K562 (cell line): Measurements from ENCODE around the gene LBHD2. TPM values are rescaled to one million over a fixed set of nuclear protein-coding genes. Genes with fewer than 3 reads are reported as not detected.

Experiments used
- BRCA1 ChIP-seq, 2 experiments: fragments of 450-650 bp in 1 of 2; sonication (generic) in 1 of 2; formaldehyde crosslinking in 1 of 2; IDR thresholded peaks; 2 replicates each; pipeline versions ENCODE4 v1.5.0 to v1.6.1; 2017 to 2020; ENCODE audit warnings: mild to moderate bottlenecking in 1 of 2, missing genetic modification reagents in 1 of 2
- MTA3 ChIP-seq: fragments of 450-650 bp; formaldehyde crosslinking; IDR thresholded peaks from 2 replicates; pipeline ENCODE4 v1.6.1; 2017; ENCODE audit warnings: mild to moderate bottlenecking, borderline replicate concordance
- RBFOX2 ChIP-seq: fragments of 200-400 bp; formaldehyde crosslinking; IDR thresholded peaks from 2 replicates; pipeline ENCODE4 v1.6.1; 2017; ENCODE audit warnings: low read depth, mild to moderate bottlenecking, low read length, moderate library complexity
- SMAD1 ChIP-seq: fragments of 150-350 bp; IDR thresholded peaks from 2 replicates; pipeline ENCODE4 v1.6.1; 2014; ENCODE audit warnings: low read length, low read depth; ENCODE audit not compliant: partially characterized antibody
- STAT5B ChIP-seq: fragments of 250-450 bp; sonication (Bioruptor Pico); IDR thresholded peaks from 2 replicates; pipeline ENCODE4 v1.8.0; 2021; ENCODE audit warnings: mild to moderate bottlenecking, inconsistent platforms
- ZNF778 ChIP-seq: fragments of 450-650 bp; formaldehyde crosslinking; IDR thresholded peaks from 2 replicates; pipeline ENCODE4 v1.4.0; 2020; ENCODE audit warnings: mild to moderate bottlenecking, moderate library complexity
- polyA plus RNA-seq, 8 experiments: library from polyadenylated mRNA; depleted of rRNA in 4 of 8; stranded (reverse) in 5 of 8; unstranded in 3 of 8; fragments of >200 nt; fragmentation: Nextera tagmentation in 2 of 8; fragmentation: Illumina TruSeq in 1 of 8; extraction: Ambion mirVana in 2 of 8; extraction: Trizol in 1 of 8; gene quantifications; 2 replicates each; pipeline versions ENCODE4 v1.2.1 to v1.2.3, GENCODE V29; 2011 to 2014; ENCODE audit warnings: inconsistent platforms in 1 of 8, missing spikeins in 1 of 8
- total RNA-seq, 7 experiments: library from RNA; depleted of rRNA in 6 of 7; stranded (reverse); fragments of >200 nt in 6 of 7; fragmentation: Illumina TruSeq in 2 of 7; extraction: Trizol in 2 of 7; gene quantifications; 2 replicates each; pipeline versions ENCODE4 v1.2.1 to v1.2.3, GENCODE V29; 2011 to 2021; ENCODE audit warnings: low replicate concordance in 1 of 7
- TF ChIP-seq, protein P1 (sequence below), 2 experiments: fragments of 450-650 bp in 1 of 2; sonication (generic) in 1 of 2; formaldehyde crosslinking in 1 of 2; IDR thresholded peaks in 1 of 2; conservative IDR thresholded peaks in 1 of 2; 2 replicates each; pipeline versions ENCODE4 v1.6.1 to v1.8.1; 2016 to 2023; ENCODE audit warnings: mild to moderate bottlenecking in 2 of 2, moderate library complexity in 2 of 2, inconsistent platforms in 1 of 2, missing genetic modification reagents in 1 of 2
- TF ChIP-seq, protein P2 (sequence below): fragments of 250-450 bp; sonication (Bioruptor Pico); IDR thresholded peaks from 2 replicates; pipeline ENCODE4 v1.4.0; 2020
- TF ChIP-seq, protein P3 (sequence below): fragments of 250-450 bp; sonication (Bioruptor Pico); IDR thresholded peaks from 2 replicates; pipeline ENCODE4 v1.6.1; 2021; ENCODE audit warnings: mild to moderate bottlenecking
- TF ChIP-seq, protein P4 (sequence below): fragments of 450-650 bp; IDR thresholded peaks from 2 replicates; pipeline ENCODE4 v1.6.1; 2016; ENCODE audit warnings: mild to moderate bottlenecking
- TF ChIP-seq, protein P5 (sequence below): sonication (generic); IDR thresholded peaks from 2 replicates; pipeline ENCODE4 v1.6.1; 2016
- TF ChIP-seq, protein P6 (sequence below): fragments of 450-650 bp; IDR thresholded peaks from 2 replicates; pipeline ENCODE4 v1.6.1; 2017; ENCODE audit warnings: mild to moderate bottlenecking, moderate library complexity

The LBHD2 gene
- total and polyA plus RNA-seq, 9 of the 15 experiments (the other 6 are each of a cell fraction or from before 2014, with no cell fraction given), result not detected

DNA sequence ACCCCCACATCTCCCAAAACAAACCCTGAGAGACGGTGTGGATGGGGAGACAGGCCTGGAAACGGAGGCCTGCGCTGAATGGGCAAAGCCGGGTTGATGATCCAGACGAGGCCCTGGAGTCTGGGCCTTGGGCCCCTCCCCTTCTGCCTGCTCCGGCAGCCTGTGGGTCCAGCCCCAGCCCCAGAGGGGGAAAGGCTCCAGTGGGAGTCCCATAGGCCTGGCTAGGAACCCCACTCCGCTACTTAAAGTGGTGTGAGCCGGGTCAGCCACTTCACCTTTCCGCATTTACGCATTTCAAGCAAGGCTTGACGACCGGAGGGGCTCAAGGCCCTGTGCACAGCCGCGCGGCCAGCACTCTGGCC is 38.6 kb downstream of the LBHD2 start (continued):
- TF ChIP-seq, protein P1, sequence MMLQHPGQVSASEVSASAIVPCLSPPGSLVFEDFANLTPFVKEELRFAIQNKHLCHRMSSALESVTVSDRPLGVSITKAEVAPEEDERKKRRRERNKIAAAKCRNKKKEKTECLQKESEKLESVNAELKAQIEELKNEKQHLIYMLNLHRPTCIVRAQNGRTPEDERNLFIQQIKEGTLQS (IDR thresholded peaks at IDR 0.05), result no peak
- TF ChIP-seq, protein P1 (CRISPR knock-in tag; conservative IDR thresholded peaks at IDR 0.05), result no peak
- TF ChIP-seq, protein P2, sequence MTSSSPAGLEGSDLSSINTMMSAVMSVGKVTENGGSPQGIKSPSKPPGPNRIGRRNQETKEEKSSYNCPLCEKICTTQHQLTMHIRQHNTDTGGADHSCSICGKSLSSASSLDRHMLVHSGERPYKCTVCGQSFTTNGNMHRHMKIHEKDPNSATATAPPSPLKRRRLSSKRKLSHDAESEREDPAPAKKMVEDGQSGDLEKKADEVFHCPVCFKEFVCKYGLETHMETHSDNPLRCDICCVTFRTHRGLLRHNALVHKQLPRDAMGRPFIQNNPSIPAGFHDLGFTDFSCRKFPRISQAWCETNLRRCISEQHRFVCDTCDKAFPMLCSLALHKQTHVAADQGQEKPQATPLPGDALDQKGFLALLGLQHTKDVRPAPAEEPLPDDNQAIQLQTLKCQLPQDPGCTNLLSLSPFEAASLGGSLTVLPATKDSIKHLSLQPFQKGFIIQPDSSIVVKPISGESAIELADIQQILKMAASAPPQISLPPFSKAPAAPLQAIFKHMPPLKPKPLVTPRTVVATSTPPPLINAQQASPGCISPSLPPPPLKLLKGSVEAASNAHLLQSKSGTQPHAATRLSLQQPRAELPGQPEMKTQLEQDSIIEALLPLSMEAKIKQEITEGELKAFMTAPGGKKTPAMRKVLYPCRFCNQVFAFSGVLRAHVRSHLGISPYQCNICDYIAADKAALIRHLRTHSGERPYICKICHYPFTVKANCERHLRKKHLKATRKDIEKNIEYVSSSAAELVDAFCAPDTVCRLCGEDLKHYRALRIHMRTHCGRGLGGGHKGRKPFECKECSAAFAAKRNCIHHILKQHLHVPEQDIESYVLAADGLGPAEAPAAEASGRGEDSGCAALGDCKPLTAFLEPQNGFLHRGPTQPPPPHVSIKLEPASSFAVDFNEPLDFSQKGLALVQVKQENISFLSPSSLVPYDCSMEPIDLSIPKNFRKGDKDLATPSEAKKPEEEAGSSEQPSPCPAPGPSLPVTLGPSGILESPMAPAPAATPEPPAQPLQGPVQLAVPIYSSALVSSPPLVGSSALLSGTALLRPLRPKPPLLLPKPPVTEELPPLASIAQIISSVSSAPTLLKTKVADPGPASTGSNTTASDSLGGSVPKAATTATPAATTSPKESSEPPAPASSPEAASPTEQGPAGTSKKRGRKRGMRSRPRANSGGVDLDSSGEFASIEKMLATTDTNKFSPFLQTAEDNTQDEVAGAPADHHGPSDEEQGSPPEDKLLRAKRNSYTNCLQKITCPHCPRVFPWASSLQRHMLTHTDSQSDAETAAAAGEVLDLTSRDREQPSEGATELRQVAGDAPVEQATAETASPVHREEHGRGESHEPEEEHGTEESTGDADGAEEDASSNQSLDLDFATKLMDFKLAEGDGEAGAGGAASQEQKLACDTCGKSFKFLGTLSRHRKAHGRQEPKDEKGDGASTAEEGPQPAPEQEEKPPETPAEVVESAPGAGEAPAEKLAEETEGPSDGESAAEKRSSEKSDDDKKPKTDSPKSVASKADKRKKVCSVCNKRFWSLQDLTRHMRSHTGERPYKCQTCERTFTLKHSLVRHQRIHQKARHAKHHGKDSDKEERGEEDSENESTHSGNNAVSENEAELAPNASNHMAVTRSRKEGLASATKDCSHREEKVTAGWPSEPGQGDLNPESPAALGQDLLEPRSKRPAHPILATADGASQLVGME (CRISPR knock-in tag), result no peak
- TF ChIP-seq, protein P3, sequence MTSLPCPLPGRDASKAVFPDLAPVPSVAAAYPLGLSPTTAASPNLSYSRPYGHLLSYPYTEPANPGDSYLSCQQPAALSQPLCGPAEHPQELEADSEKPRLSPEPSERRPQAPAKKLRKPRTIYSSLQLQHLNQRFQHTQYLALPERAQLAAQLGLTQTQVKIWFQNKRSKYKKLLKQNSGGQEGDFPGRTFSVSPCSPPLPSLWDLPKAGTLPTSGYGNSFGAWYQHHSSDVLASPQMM, result no peak
- TF ChIP-seq, protein P4, sequence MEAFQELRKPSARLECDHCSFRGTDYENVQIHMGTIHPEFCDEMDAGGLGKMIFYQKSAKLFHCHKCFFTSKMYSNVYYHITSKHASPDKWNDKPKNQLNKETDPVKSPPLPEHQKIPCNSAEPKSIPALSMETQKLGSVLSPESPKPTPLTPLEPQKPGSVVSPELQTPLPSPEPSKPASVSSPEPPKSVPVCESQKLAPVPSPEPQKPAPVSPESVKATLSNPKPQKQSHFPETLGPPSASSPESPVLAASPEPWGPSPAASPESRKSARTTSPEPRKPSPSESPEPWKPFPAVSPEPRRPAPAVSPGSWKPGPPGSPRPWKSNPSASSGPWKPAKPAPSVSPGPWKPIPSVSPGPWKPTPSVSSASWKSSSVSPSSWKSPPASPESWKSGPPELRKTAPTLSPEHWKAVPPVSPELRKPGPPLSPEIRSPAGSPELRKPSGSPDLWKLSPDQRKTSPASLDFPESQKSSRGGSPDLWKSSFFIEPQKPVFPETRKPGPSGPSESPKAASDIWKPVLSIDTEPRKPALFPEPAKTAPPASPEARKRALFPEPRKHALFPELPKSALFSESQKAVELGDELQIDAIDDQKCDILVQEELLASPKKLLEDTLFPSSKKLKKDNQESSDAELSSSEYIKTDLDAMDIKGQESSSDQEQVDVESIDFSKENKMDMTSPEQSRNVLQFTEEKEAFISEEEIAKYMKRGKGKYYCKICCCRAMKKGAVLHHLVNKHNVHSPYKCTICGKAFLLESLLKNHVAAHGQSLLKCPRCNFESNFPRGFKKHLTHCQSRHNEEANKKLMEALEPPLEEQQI, result no peak
- TF ChIP-seq BRCA1 (IDR thresholded peaks at IDR 0.05), result no peak
- TF ChIP-seq BRCA1 (CRISPR knock-in tag; IDR thresholded peaks at IDR 0.05), result 0 out of 2 replicates have a peak, but pooled peaks have one; percentile 9
- TF ChIP-seq SMAD1, result no peak
- TF ChIP-seq MTA3, result no peak
- TF ChIP-seq RBFOX2, result no peak
- no peak for TF ChIP-seq ZNF778
- TF ChIP-seq, protein P5, sequence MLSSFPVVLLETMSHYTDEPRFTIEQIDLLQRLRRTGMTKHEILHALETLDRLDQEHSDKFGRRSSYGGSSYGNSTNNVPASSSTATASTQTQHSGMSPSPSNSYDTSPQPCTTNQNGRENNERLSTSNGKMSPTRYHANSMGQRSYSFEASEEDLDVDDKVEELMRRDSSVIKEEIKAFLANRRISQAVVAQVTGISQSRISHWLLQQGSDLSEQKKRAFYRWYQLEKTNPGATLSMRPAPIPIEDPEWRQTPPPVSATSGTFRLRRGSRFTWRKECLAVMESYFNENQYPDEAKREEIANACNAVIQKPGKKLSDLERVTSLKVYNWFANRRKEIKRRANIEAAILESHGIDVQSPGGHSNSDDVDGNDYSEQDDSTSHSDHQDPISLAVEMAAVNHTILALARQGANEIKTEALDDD, result no peak
- TF ChIP-seq, protein P6, sequence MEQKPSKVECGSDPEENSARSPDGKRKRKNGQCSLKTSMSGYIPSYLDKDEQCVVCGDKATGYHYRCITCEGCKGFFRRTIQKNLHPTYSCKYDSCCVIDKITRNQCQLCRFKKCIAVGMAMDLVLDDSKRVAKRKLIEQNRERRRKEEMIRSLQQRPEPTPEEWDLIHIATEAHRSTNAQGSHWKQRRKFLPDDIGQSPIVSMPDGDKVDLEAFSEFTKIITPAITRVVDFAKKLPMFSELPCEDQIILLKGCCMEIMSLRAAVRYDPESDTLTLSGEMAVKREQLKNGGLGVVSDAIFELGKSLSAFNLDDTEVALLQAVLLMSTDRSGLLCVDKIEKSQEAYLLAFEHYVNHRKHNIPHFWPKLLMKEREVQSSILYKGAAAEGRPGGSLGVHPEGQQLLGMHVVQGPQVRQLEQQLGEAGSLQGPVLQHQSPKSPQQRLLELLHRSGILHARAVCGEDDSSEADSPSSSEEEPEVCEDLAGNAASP, result no peak
- no peak for TF ChIP-seq STAT5B
